Heart left ventricle (tissue), 16 donors: ENCODE measurements around the gene NXPE2. TPM values are rescaled to one million over a fixed set of nuclear protein-coding genes. Genes with fewer than 3 reads are reported as not detected.

Experiments used
- ATAC-seq, 4 donors: fragments of 200-7000 bp; cut with Tn5 transposase; one replicate each; pipeline ENCODE4 v1.9.1; 2020 to 2022; ENCODE audit warnings: moderate library complexity in 4 of 4, mild to moderate bottlenecking in 3 of 4, moderate number of reproducible peaks in 1 of 4
- DNase-seq, 5 donors: peaks; one replicate each; pipeline ENCODE4 v3.0.0-alpha.2; 2020
- H3K27ac ChIP-seq, 12 donors: fragments of 200-600 bp; sonication (generic) in 4 of 12; one replicate each; pipeline versions ENCODE4 v1.5.0 to v1.8.0; 2016 to 2022; ENCODE audit warnings: mild to moderate bottlenecking in 2 of 12
- H3K27me3 ChIP-seq, 9 donors: fragments of 200-600 bp; sonication (generic) in 2 of 9; one replicate each; pipeline versions ENCODE4 v1.5.1 to v1.8.0; 2016 to 2022; ENCODE audit warnings: mild to moderate bottlenecking in 3 of 9
- H3K36me3 ChIP-seq, 9 donors: fragments of 200-600 bp; sonication (generic) in 2 of 9; one replicate each; pipeline versions ENCODE4 v1.5.0 to v1.8.0; 2018 to 2022; ENCODE audit warnings: mild to moderate bottlenecking in 2 of 9
- H3K4me1 ChIP-seq, 12 donors: fragments of 200-600 bp; sonication (generic) in 4 of 12; one replicate each; pipeline versions ENCODE4 v1.5.0 to v1.8.0; 2016 to 2022; ENCODE audit warnings: mild to moderate bottlenecking in 3 of 12
- H3K4me3 ChIP-seq, 12 donors: fragments of 200-600 bp; sonication (generic) in 4 of 12; one replicate each; pipeline versions ENCODE4 v1.5.0 to v1.8.0; 2017 to 2022; ENCODE audit warnings: mild to moderate bottlenecking in 9 of 12, moderate library complexity in 4 of 12
- H3K9me3 ChIP-seq, 12 donors: fragments of 200-600 bp; sonication (generic) in 4 of 12; one replicate each; pipeline versions ENCODE4 v1.5.0 to v1.8.0; 2016 to 2022; ENCODE audit warnings: mild to moderate bottlenecking in 1 of 12
- POLR2A ChIP-seq, 2 donors: fragments of 450-650 bp; IDR thresholded peaks; one replicate each; pipeline ENCODE4 v1.6.1; 2017; ENCODE audit warnings: antibody characterized with exemption in 2 of 2, mild to moderate bottlenecking in 2 of 2, moderate library complexity in 2 of 2
- WGBS, 4 donors: extraction: QIAGEN DNeasy Blood & Tissue Kit in 2 of 4; methylation state at CpG; one replicate each; pipeline versions ENCODE4 v1.1.5 to v1.1.7; 2013 to 2018; 5-methylcytosine and 5-hydroxymethylcytosine counted together
- intact Hi-C, 10 donors: fragments of 100-400 bp; cut with DNase I; formaldehyde crosslinking; loops; one replicate each; pipeline versions ENCODE4 v1.11.1 to v1.14.2; 2022
- polyA plus RNA-seq, 2 donors: library from polyadenylated mRNA; stranded (reverse); fragments of 200-250 nt; gene quantifications; one replicate each; pipeline ENCODE4 v1.2.3, GENCODE V29; 2013
- total RNA-seq, 9 donors: library from RNA; depleted of rRNA in 2 of 9; stranded (reverse); fragments of >200 nt in 2 of 9; fragmentation: NEBNext Ultra II Directional in 3 of 9; extraction: Animal tissue kit (Norgen Biotek cat#: 25700) in 3 of 9; gene quantifications; one replicate each; pipeline versions ENCODE4 v1.1.0 to v1.2.4, GENCODE V29; 2016 to 2023
- TF ChIP-seq, protein P1 (sequence below), 12 donors: fragments of 200-600 bp; sonication (generic) in 4 of 12; IDR thresholded peaks; one replicate each; pipeline versions ENCODE4 v1.5.0 to v1.8.0; 2018 to 2022; ENCODE audit warnings: antibody characterized with exemption in 12 of 12, mild to moderate bottlenecking in 5 of 12
- donor health status: ischemic (EF 13 %, LVEDD 7.1; RV severe dilation, severe dysfunction).
- donor health status: healthy with polysubstance abuse.
- donor health status: DM: no; HTN: yes; CAD: no.
- donor health status: DM: no; HTN: no; CAD: no.
- donor health status: ischemic (EF 25% LVEDD 6.9; RV normal size, moderate dysfunction).
- donor health status: ischemic (EF 25% LVEDD 5.7; RV mildly dilated, moderate dysfunction).
- donor health status: healthy.
- donor health status: DM: yes; HTN: yes; CAD: no.
- donor health status: ischemic (EF 35%, LVEDD 5.7; RV mildly dilated, moderate dysfunction).
- donor health status: nonischemic (EF 11% LVEDD 7.7; RV severe dilation, severe dysfunction).
- donor health status: DM: yes; HTN: yes; CAD: no.
- donor health status: PGD.
- donor health status: ischemic (EF 29% LVEDD 5.4; RV normal size, mild dysfunction).
- donor health status: nonischemic (EF 23%, LVEDD 6.1; RV moderate dilation, normal function).

NXPE2 gene
- total and polyA plus RNA-seq, 11 donors = 0.03 to 0.32 (median 0.15) TPM; not detected in 6

DNA sequence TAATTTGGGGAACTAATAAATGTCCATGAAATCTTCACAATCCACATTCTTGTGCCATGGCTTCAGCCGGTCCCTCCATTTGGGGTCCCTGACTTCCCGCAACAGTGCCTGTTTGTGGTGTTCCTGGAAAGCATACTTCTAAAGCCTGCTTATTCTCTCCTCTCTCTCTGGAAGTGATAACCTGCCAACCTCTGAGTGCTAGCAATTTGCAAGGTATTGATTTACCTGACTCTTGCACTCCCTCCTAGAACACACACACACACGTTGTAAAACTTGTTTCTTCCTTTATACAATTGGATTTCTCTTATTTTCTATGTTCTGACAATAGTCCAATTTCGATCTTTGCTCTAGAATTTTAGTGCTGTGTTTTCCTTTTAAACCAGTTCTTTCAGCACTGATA is 58.5 kb downstream of the NXPE2 start:
- Histone ChIP-seq H3K36me3 (no peaks in the 10 kb centered on the region), H3K27ac (no peak overlapping the region), H3K4me1 (no peaks in the 10 kb centered on the region), H3K4me3 (no peak overlapping the region), H3K27me3 (peaks cover 0 to 9% (median 0%) of the 10 kb centered on the region in 9 donors), H3K9me3 (peaks cover 0 to 16% (median 0%) of the 10 kb centered on the region in 12 donors)
- intact Hi-C loops = loop anchor here in 1 of 10 donors (5.0 to 10.0 kb wide), 2 partner anchors 1540 to 1958 kb away; no protein-coding TSS in a partner anchor
- 74 to 77% (median 76%) methylated on average over 4 of the region's 4 CpGs for WGBS, 4 donors
- TF ChIP-seq, protein P1, sequence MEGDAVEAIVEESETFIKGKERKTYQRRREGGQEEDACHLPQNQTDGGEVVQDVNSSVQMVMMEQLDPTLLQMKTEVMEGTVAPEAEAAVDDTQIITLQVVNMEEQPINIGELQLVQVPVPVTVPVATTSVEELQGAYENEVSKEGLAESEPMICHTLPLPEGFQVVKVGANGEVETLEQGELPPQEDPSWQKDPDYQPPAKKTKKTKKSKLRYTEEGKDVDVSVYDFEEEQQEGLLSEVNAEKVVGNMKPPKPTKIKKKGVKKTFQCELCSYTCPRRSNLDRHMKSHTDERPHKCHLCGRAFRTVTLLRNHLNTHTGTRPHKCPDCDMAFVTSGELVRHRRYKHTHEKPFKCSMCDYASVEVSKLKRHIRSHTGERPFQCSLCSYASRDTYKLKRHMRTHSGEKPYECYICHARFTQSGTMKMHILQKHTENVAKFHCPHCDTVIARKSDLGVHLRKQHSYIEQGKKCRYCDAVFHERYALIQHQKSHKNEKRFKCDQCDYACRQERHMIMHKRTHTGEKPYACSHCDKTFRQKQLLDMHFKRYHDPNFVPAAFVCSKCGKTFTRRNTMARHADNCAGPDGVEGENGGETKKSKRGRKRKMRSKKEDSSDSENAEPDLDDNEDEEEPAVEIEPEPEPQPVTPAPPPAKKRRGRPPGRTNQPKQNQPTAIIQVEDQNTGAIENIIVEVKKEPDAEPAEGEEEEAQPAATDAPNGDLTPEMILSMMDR (IDR thresholded peaks at IDR 0.05) = no peak
- TF ChIP-seq POLR2A (IDR thresholded peaks at IDR 0.05) = no peak
- DNase-seq (no peak), ATAC-seq (no peak)

DNA sequence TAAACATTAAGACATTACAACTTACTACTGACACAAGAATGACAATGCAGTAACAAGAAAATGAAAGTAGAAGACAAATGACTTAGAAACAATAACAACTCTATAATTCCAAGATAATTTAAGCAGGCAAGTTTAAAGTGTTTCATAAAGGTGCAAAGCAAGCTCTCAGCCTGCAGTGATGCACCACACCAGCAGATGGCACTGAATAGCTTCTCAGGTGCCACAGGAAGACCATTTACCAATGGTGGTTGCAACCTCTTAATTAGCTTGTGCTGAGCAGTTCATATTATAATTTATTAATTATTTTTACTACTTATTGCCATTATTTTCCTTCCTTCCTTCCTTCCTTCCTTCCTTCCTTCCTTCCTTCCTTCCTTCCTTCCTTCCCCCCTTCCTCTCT is 60.6 kb downstream of the NXPE2 start:
- TF ChIP-seq POLR2A (IDR thresholded peaks at IDR 0.05) = no peak
- TF ChIP-seq, protein P1 (IDR thresholded peaks at IDR 0.05) = peak; percentile 51 to 76 (median 60)
- Histone ChIP-seq H3K9me3 (peaks cover 0 to 22% (median 0%) of the 10 kb centered on the region in 12 donors), H3K36me3 (no peaks in the 10 kb centered on the region), H3K4me1 (no peaks in the 10 kb centered on the region), H3K27me3 (peaks cover 0 to 9% (median 0%) of the 10 kb centered on the region in 9 donors), H3K4me3 (no peak overlapping the region), H3K27ac (no peak overlapping the region)
- ATAC-seq (no peak), DNase-seq (peak in 1 of 5 donors; percentile 12)
- intact Hi-C loops = loop anchor here in 2 of 10 donors (2.0 to 10.0 kb wide), 3 partner anchors 1538 to 1956 kb away; no protein-coding TSS in a partner anchor

DNA sequence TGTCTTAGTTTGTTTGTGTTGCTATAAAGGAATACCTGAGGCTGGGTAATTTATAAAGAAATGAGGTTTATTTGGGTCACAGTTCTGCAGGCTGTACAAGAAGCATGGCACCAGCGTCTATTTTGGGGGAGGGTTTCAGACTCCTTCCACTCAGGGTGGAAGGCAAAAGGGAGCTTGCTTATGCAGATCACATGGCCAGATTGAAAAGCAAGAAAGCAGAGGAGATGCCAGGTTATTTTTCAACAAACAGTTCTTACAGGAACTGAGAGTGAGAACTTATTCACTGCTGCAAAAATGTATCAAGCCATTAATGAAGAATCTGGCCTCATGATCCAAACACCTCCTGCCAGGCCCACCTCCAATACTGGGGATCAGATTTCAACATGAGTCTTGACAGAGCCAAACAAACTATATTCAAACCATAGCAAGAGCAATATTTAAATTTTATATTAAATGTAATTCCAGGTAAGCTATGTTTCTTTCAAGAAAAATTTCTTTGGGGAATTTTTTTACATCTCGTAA is 66.9 kb downstream of the NXPE2 start:
- Histone ChIP-seq H3K4me3 (no peak overlapping the region), H3K4me1 (no peaks in the 10 kb centered on the region), H3K9me3 (peaks cover 0 to 22% (median 0%) of the 10 kb centered on the region in 12 donors), H3K27me3 (peaks cover 0 to 3% (median 0%) of the 10 kb centered on the region in 9 donors), H3K27ac (no peak overlapping the region), H3K36me3 (no peaks in the 10 kb centered on the region)
- TF ChIP-seq, protein P1 (IDR thresholded peaks at IDR 0.05) = no peak
- TF ChIP-seq POLR2A (IDR thresholded peaks at IDR 0.05) = no peak
- ATAC-seq (no peak), DNase-seq (no peak)
- 81 to 90% (median 86%) methylated on average over 2 of the region's 2 CpGs for WGBS, 4 donors
- intact Hi-C loops = no loop called here

DNA sequence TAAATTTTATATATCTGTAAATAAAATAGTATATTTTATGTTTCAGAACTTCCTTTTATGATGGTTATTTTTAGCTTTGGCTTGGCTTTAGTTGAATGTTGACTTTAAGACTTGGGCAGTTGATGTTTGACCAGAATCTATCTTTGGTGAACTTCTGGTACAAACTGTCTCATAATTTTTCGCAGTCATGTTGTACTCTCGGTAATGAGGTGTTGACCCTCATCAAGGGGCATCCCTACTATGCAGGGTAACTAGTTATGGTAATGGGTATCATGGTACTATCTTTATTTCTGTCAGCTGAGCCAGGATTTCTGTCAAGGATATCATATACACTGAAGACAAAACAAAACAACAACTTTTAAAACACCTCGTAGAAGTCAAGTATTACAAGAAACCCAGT is 67.7 kb downstream of the NXPE2 start:
- intact Hi-C loops = no loop called here
- DNase-seq (no peak), ATAC-seq (no peak)
- Histone ChIP-seq H3K27me3 (peaks cover 0 to 3% (median 0%) of the 10 kb centered on the region in 9 donors), H3K27ac (no peak overlapping the region), H3K9me3 (peaks cover 0 to 14% (median 0%) of the 10 kb centered on the region in 12 donors), H3K36me3 (no peaks in the 10 kb centered on the region), H3K4me1 (no peaks in the 10 kb centered on the region), H3K4me3 (no peak overlapping the region)
- TF ChIP-seq, protein P1 (IDR thresholded peaks at IDR 0.05) = no peak
- no peak for TF ChIP-seq POLR2A (IDR thresholded peaks at IDR 0.05)
- WGBS, 4 donors = 74 to 84% (median 80%) methylated on average over 3 of the region's 3 CpGs

Other genes with a start within 250 kb of the NXPE2 start
- 100 to 1,000 TPM; 158 to 235 (median 195) TPM for gene REXO2, start 239.1 kb upstream of the NXPE2 start, total RNA-seq
- 100 to 1,000 TPM; 136 to 153 TPM for gene REXO2, start 239.1 kb upstream of the NXPE2 start, polyA plus RNA-seq
- gene NXPE1, start 118.6 kb upstream of the NXPE2 start, total RNA-seq = 1 to 10 TPM in 1 of 9 donors, not detected in 8; 1.0 TPM
- under 1 TPM in 1 of 2 donors, not detected in 1; 0.08 TPM for gene NXPE1, start 118.6 kb upstream of the NXPE2 start, polyA plus RNA-seq
- not detected for gene NXPE4, start 82.7 kb upstream of the NXPE2 start, total RNA-seq
- not detected for gene NXPE4, start 82.7 kb upstream of the NXPE2 start, polyA plus RNA-seq